ENCODE results near the gene SMYD5. TPM values are rescaled to one million over a fixed set of nuclear protein-coding genes. Genes with fewer than 3 reads are reported as not detected.

Gene SMYD5
- total RNA-seq, 1 donor from 2014 or later, result 13.3 TPM

GRCh38 chr2:73253400-73253799 lies 39.4 kb downstream of the SMYD5 start:
- Histone ChIP-seq H3K27ac (no peak overlapping the region), H3K9me3 (no peaks in the 10 kb centered on the region), H3K27me3 (ENCODE audit: low read depth) (no peaks in the 10 kb centered on the region), H3K36me3 (peaks cover 66% of the 10 kb centered on the region), H3K4me1 (no peaks in the 10 kb centered on the region), H3K4me3 (no peak overlapping the region)
- no peak for ATAC-seq
- no peak for TF ChIP-seq CTCF (IDR thresholded peaks at IDR 0.05)
- intact Hi-C loops (cut with DNase I), result no loop called here
- DNase-seq, result no peak

- Histone ChIP-seq H3K9me3 (no peaks in the 10 kb centered on the region), H3K4me3 (no peak overlapping the region), H3K27me3 (ENCODE audit: low read depth) (no peaks in the 10 kb centered on the region), H3K36me3 (peaks cover 61% of the 10 kb centered on the region), H3K27ac (no peak overlapping the region), H3K4me1 (no peaks in the 10 kb centered on the region)
- intact Hi-C loops (cut with DNase I), result no loop called here
- ATAC-seq (no peak), DNase-seq (no peak)
- no peak for TF ChIP-seq CTCF (IDR thresholded peaks at IDR 0.05)
Measured at GRCh38 chr2:73253901-73254300, 39.9 kb downstream of the SMYD5 start.

DNA sequence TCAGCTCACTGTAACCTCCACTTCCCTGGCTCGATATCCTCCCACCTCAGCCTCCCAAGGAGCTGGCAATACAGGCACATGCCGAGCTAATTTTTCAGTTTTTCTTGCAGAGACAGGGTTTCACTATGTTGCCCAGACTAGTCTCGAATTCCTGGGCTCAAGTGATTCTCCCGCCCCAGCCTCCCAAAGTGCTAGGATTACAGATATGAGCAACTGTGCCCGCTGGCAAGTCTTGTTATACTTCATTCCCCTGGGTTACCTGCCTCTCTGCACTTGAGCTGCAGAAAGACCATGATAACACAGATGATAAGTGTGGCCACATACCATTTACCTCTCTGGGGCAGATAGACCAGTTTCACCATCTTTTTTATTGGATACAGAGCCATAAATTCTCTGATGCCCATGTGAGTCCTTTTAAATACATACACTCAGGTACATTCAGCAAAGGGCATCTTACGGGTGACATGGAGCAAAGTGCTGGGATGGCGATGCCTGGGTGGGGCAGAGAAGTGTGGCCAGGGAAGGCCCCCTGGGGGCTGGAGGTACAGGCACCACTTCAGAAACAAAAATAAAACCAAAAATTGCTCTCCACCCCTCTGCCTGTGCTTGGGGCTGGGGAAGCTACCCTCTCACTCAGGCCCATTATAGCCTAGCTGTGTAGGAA lies 40.4 kb downstream of the SMYD5 start:
- H3K4me3 ChIP-seq, result no peak overlapping the region
- H3K4me1 ChIP-seq, result no peaks in the 10 kb centered on the region
- no peak for ATAC-seq
- no peak overlapping the region for H3K27ac ChIP-seq
- peaks cover 55% of the 10 kb centered on the region for H3K36me3 ChIP-seq
- DNase-seq, result no peak
- intact Hi-C loops (cut with DNase I), result no loop called here
- no peak for TF ChIP-seq CTCF (IDR thresholded peaks at IDR 0.05)
- no peaks in the 10 kb centered on the region for H3K9me3 ChIP-seq
- no peaks in the 10 kb centered on the region for H3K27me3 ChIP-seq (ENCODE audit: low read depth)

DNA sequence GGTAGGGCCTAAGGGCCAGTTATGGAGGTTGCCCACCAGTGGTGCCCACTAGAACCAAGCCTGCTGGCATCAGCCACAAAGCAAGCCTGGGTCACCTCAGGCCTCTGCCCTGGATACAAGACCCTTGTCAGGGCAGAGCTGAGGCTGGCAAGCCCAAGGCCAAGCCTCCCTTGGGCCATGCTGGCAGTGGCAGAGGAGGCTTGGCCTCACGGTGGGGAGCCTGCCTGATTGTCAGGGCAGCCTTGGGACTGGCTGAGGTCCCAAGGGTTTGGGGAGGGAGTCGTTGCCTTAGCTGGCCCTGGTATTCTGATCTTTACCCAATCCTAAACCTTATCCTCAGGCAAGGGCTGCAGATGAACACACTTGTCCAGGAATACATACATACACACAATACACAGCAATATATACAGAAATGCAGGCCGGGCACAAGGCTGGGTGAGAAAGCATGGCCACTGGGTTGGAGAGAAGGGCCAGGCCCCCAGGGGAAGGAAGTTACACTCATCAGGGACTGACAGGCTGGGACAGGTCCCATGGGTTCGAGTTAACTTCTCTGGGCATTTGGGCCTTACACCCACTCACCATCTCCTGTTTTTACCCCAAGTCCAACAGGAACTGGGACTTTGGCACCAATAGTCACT lies 41.1 kb downstream of the SMYD5 start:
- no peaks in the 10 kb centered on the region for H3K9me3 ChIP-seq
- no peaks in the 10 kb centered on the region for H3K27me3 ChIP-seq (ENCODE audit: low read depth)
- no peak for TF ChIP-seq CTCF (IDR thresholded peaks at IDR 0.05)
- H3K36me3 ChIP-seq, result peaks cover 49% of the 10 kb centered on the region
- ATAC-seq, result no peak
- no peak overlapping the region for H3K27ac ChIP-seq
- H3K4me3 ChIP-seq, result no peak overlapping the region
- DNase-seq, result no peak
- intact Hi-C loops (cut with DNase I), result no loop called here
- H3K4me1 ChIP-seq, result no peaks in the 10 kb centered on the region

- DNase-seq, result no peak
- no peak overlapping the region for H3K4me3 ChIP-seq
- no peaks in the 10 kb centered on the region for H3K27me3 ChIP-seq (ENCODE audit: low read depth)
Measured at GRCh38 chr2:73255907-73256617, 42.0 kb downstream of the SMYD5 start.

More at GRCh38 chr2:73255907-73256617, 42.0 kb downstream of the SMYD5 start:
- Histone ChIP-seq H3K36me3 (peaks cover 39% of the 10 kb centered on the region), H3K4me1 (no peaks in the 10 kb centered on the region), H3K27ac (no peak overlapping the region), H3K9me3 (no peaks in the 10 kb centered on the region)
- no peak for TF ChIP-seq CTCF (IDR thresholded peaks at IDR 0.05)
- intact Hi-C loops (cut with DNase I), result no loop called here
- no peak for ATAC-seq

Data from lower lobe of right lung (tissue), 2 donors.